Stimulated activated memory B cell treated with anti-CD40 and anti-IgM and Interleukin-4, amounts not matched to agents 10 μg/mL and 1 μg/mL and 100 μg/mL, for 72 hours (primary cell): ENCODE measurements around the gene ICAM2.
A peak's percentile ranks its signal among the peaks of the same experiment; 100 is the strongest.
"Not testable (repeated sequence)": the region's sequence is repeated elsewhere in the genome, so short reads cannot be mapped to it uniquely, and the experiment has no call there.

Experiments used
- ATAC-seq: fragments of 150-1000 bp; cut with Tn5 transposase; 2 replicates; pipeline ENCODE4 v1.10.0; 2021
- H3K27ac Mint-ChIP-seq: one replicate; pipeline ENCODE4 v1.8.0; 2022; ENCODE audit warnings: mild to moderate bottlenecking, mixed read lengths
- H3K27me3 Mint-ChIP-seq: one replicate; pipeline ENCODE4 v1.8.0; 2022; ENCODE audit warnings: mixed read lengths
- H3K36me3 Mint-ChIP-seq: one replicate; pipeline ENCODE4 v1.8.0; 2022; ENCODE audit warnings: mixed read lengths
- H3K4me1 Mint-ChIP-seq: one replicate; pipeline ENCODE4 v1.8.0; 2022; ENCODE audit warnings: mixed read lengths
- H3K4me3 Mint-ChIP-seq: one replicate; pipeline ENCODE4 v1.8.0; 2022; ENCODE audit warnings: mild to moderate bottlenecking, moderate library complexity, mixed read lengths
- H3K9me3 Mint-ChIP-seq: one replicate; pipeline ENCODE4 v1.8.0; 2022; ENCODE audit warnings: mixed read lengths

ICAM2 gene

DNA sequence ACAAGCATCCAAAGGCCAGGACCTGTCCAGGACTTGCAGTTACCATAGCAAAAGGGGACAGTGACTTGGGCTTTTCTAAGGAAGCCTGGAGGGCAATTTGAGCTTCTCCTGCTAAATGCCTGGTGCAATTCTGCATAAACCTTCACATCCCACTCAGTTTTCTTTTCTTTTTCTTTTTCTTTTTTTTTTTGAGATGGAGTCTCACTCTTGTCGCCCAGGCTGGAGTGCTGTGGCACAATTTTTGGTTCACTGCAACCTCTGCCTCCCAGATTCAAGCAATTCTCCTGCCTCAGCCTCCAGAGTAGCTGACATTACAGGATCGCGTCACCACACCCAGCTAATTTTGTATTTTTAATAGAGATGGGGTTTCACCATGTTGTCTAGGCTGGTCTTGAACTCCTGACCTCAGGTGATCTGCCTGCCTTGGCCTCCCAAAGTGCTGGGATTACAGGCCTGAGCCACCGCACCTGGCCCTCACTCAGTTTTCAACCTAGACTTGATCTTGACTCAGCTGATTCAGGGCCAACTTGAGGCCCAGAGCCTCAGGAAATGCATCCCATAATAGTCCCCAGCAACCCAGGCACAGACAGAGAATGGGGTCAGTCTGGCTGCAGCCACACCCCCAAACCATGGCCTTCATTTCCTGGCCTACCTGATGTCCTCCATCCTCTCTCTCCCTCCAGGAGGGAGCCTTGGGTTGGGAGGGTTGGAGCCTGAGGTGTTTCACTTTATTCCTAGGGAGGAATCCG lies 13.2 kb downstream of the ICAM2 start:
- not testable (repeated sequence) for H3K27ac Mint-ChIP-seq, H3K27me3 Mint-ChIP-seq, H3K4me3 Mint-ChIP-seq, H3K9me3 Mint-ChIP-seq, ATAC-seq
- Mint-ChIP-seq H3K4me1 (peaks cover 58% of the 10 kb centered on the region), H3K36me3 (peaks cover 54% of the 10 kb centered on the region)

DNA sequence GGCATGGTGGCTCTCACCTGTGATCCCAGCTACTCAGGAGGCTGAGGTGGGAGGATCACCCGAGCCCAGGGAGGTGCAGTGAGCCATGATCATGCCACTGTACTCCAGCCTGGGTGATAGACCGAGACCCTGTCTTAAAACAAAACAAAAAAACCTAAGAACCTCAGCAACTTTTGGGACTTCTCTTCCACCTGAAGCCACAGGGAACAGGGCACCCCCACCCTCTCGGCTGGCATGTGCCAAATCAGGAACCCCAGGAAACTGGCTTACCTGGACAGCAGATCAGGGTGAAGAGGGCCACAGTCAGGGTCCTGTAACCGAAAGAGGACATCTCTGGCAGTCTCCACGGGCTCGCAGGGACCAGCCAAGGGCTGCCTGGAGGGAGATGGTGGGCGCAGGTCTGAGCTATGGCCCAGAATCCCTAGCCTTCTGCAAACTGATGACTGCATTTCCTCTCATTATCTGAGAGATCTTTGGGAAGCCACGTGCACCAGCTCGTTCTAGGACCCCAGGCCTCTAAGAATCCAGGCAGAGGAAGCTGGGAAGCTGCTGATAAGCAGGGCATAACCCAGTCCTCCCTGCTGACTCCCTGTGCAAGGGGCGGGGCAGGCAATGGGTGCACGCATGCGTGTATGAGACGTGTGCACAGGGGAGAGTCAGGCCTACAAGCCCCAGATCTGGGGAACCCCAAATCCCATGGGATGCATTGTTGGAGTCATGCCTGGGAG lies 13.9 kb downstream of the ICAM2 start:
- no peak for ATAC-seq
- Mint-ChIP-seq H3K27me3 (no peaks in the 10 kb centered on the region), H3K9me3 (no peaks in the 10 kb centered on the region), H3K4me3 (no peak overlapping the region), H3K36me3 (peaks cover 56% of the 10 kb centered on the region), H3K27ac (no peak overlapping the region), H3K4me1 (peaks cover 53% of the 10 kb centered on the region)

DNA sequence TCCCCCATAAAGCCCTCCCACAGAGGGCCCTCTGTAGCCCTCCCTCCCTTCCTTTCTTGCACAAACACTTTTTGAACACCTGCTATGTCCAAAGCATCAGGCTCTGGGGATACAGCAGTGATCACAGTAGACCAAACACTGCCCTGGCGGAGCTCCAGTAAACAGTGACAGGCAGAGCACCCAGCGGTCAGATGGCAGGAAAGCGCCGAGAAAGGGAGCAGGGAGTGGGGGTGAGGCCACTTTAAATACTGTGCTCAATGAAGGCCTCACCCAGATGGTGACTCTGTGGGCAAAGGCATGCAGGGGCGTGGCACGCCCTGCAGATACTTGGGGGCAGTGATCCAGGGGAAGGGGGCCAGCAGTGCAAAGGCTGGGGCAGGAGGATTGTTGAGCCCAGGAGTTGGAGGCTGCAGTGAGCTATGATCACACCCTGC lies 14.7 kb downstream of the ICAM2 start:
- Mint-ChIP-seq H3K9me3 (no peaks in the 10 kb centered on the region), H3K27ac (no peak overlapping the region), H3K4me1 (peaks cover 45% of the 10 kb centered on the region), H3K4me3 (no peak overlapping the region), H3K27me3 (no peaks in the 10 kb centered on the region), H3K36me3 (peaks cover 48% of the 10 kb centered on the region)
- no peak for ATAC-seq

- Mint-ChIP-seq H3K9me3 (no peaks in the 10 kb centered on the region), H3K4me3 (no peak overlapping the region), H3K4me1 (peaks cover 39% of the 10 kb centered on the region), H3K36me3 (peaks cover 44% of the 10 kb centered on the region), H3K27ac (no peak overlapping the region), H3K27me3 (peaks cover 6% of the 10 kb centered on the region)
- no peak for ATAC-seq
These were observed 15.3 kb downstream of the ICAM2 start for GRCh38 chr17:64004903-64005733.

DNA sequence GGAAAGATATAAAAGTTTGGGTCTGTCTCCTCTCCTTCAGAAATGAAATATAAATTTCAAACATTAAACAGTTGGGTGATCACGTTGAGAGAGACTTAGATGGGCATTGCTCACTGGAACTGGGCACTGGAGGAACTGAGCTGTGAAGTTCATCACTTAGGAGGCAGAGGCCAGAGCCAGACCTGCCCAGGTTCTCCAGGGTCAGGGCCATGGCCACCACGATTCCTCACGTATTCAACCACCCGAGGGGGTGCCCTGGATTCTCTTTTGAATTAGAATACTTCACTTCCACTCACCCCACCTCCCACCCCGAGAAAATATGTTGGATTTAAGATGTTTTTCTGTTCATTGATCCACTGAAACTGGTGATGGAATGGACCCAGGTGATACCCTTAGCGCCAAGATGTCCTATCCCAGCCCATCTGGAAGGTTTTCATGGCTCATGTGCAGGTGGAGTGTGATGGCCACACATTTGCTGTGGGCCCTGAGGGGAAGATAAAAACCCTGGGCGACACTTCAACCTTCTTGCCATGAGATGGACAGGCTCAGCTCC lies 16.1 kb downstream of the ICAM2 start:
- peaks cover 36% of the 10 kb centered on the region for H3K4me1 Mint-ChIP-seq
- no peaks in the 10 kb centered on the region for H3K9me3 Mint-ChIP-seq
- no peak overlapping the region for H3K27ac Mint-ChIP-seq
- peaks cover 14% of the 10 kb centered on the region for H3K27me3 Mint-ChIP-seq
- no peak overlapping the region for H3K4me3 Mint-ChIP-seq
- H3K36me3 Mint-ChIP-seq, result peaks cover 39% of the 10 kb centered on the region
- no peak for ATAC-seq

DNA sequence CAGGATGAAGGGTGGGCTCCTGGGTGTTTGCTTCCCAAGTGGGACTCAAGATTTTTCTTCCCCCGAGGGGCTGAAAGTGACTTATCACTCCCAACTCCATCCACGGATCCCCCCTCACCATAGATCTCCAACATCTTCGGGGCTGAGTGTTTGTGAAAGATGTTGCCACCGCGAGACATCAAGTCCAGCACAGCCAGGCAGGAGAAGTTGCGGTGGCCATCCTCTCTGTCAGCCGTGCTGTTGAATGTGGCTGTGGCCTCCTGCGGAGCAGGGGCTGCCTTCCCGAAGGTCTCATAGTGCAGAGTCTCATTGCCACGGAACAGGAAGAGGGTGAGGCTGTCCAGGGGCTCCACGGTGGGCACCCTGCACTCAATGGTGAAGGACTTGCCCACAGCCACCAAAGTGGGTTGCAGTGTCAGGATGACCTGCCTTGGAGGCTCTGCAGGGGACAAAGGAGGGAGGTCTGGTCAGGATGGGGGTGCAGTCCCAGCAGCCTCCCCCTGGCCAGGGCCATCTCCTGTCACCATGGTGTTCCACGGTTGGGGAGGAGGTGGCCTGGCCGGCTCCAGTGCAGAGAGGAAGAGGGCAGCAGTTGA lies 16.8 kb downstream of the ICAM2 start:
- no peaks in the 10 kb centered on the region for H3K9me3 Mint-ChIP-seq
- H3K27ac Mint-ChIP-seq, result no peak overlapping the region
- H3K27me3 Mint-ChIP-seq, result peaks cover 21% of the 10 kb centered on the region
- ATAC-seq, result no peak
- H3K36me3 Mint-ChIP-seq, result peaks cover 39% of the 10 kb centered on the region
- peaks cover 36% of the 10 kb centered on the region for H3K4me1 Mint-ChIP-seq
- no peak overlapping the region for H3K4me3 Mint-ChIP-seq

DNA sequence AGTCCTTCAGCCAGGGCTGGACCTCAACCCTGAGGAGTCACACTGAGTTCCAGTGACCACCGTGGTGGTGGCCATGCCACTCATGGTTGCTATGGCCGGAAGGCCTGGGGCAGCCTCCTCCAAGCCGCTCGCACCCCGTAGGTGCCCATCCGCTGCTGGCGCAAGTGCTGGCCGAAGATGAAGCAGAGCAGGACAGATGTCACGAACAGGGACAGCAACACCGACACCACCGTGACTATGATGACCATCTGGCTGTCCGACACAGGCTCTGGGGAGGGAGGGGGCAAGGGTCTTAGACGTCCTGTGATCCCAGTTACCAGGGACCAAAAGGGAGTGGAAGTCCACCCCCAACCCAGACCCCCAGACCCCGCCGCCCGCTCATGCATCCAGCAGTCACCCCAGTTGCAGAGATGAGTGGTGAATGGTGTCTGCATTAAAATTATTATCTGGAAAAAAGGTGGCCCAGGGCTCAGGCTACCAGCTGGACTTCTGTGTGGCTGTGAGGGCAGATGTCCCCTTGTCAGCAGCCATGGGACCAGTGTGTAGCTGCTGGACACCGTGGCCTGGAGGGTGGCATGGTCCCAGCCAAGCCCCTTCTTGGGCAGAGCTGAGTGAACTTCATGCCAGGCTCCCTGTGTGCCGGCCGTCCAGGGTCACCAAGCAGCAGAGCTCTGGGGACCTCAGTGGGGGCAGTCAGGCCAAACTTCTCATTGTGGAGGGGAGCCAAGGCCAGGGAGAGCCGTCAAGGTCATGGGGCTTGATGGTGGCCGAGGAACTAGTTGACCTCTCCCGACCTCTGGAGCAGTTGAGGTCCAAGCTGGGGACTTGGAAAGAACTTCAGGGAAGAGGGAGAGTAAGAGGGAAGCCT lies 17.5 kb downstream of the ICAM2 start:
- Mint-ChIP-seq H3K27ac (no peak overlapping the region), H3K4me3 (no peak overlapping the region), H3K9me3 (no peaks in the 10 kb centered on the region), H3K27me3 (peaks cover 28% of the 10 kb centered on the region), H3K36me3 (peaks cover 37% of the 10 kb centered on the region), H3K4me1 (peaks cover 37% of the 10 kb centered on the region)
- ATAC-seq, result no peak

DNA sequence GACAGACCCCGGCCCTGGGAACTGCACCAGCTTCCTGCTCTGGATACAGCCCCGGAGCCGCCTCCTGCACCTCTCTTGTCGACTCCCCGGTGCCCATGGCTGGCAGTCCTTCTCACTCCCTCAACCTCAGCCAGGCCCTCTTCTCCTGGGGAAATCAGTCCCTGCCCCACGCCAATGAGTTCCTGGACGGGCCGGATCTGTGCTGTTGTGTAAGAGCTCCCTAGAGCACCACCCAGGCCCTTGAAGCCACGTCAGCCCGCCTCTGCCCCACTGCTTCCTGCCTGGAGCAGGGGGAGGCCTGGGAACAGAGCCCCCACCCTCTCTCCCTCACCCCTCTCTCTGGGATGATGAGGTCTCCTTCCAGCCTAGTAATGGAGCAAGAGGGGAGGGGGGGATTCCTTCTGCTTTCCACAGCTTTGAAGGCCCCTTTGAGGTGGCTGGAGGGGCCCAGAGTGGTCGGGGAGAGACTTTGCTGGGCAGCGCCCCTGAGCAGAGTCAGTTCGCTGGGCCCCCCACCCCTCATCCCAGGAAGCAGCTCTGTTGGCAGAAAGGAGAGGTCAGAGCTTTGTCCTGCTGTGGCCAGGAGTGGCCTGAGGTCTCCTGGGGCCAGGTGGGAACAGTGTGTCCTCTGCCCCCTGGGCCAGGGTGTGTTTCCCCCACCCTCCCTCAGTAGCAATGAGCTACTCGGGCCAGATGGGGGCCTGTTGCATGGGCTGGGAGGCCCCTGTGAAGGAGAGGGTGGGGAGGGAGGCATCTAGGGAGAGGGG lies 18.5 kb downstream of the ICAM2 start:
- H3K9me3 Mint-ChIP-seq, result no peaks in the 10 kb centered on the region
- H3K4me1 Mint-ChIP-seq, result peaks cover 31% of the 10 kb centered on the region
- no peak for ATAC-seq
- H3K36me3 Mint-ChIP-seq, result peaks cover 34% of the 10 kb centered on the region
- no peak overlapping the region for H3K4me3 Mint-ChIP-seq
- peaks cover 33% of the 10 kb centered on the region for H3K27me3 Mint-ChIP-seq
- no peak overlapping the region for H3K27ac Mint-ChIP-seq

- no peak overlapping the region for H3K27ac Mint-ChIP-seq
- H3K36me3 Mint-ChIP-seq, result peaks cover 34% of the 10 kb centered on the region
- peaks cover 33% of the 10 kb centered on the region for H3K27me3 Mint-ChIP-seq
- H3K4me3 Mint-ChIP-seq, result no peak overlapping the region
- peaks cover 26% of the 10 kb centered on the region for H3K4me1 Mint-ChIP-seq
- no peaks in the 10 kb centered on the region for H3K9me3 Mint-ChIP-seq
- no peak for ATAC-seq
These were observed 19.3 kb downstream of the ICAM2 start for GRCh38 chr17:64001091-64001579.

- Mint-ChIP-seq H3K36me3 (peaks cover 23% of the 10 kb centered on the region), H3K4me3 (no peak overlapping the region), H3K27ac (no peak overlapping the region), H3K4me1 (peaks cover 21% of the 10 kb centered on the region), H3K9me3 (no peaks in the 10 kb centered on the region), H3K27me3 (peaks cover 33% of the 10 kb centered on the region)
- no peak for ATAC-seq
These were observed 20.5 kb downstream of the ICAM2 start for GRCh38 chr17:63999680-64000531.

DNA sequence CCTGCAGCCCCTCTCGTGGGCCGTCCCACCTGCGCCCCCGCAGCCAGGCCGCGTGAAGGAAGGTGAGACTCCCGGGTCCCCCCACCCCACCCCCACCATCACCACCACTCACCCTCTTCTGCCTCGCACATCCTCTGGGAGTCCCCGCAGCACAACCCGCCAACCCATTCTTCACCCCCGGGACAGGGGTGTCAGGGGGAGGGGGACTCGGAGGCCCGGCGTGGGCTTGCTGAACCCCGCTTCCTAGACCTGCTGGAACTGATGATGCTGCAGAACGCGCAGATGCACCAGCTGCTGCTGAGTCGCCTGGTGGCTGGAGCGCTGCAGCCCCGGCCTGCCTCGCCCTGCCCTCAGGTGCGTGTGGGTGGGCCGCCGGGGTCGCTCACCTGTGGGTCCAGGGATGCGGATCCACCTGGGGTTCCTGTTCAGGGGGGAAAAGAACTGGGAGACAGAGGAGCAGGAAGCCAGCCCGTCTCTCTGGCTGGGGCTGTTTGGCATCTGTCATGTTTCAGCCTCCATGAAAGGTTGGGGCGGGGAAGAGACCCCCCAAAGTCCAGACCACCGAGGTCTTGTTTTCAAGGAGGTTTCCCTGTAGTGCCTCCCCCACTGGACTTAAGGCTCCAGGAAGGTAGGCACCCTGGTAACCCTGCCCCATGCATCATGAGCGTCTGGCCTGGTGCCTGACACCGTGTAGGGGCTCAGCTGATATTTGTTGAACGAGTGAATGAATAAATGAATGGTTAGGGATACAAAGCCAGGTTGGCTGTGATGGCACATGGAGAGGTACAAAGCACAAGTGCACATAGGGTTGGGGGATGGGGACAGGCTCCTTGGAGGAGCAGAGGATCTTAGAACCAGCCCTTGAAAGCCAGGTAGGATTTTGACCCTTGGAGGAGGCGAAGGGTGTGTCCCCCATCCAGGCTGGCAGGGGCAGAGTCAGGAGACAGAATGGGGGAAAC lies 21.4 kb downstream of the ICAM2 start:
- peak; percentile 28 for ATAC-seq

More for the DNA sequence above, 21.4 kb downstream of the ICAM2 start:
- H3K36me3 Mint-ChIP-seq, result peaks cover 19% of the 10 kb centered on the region
- peak overlapping the region; percentile 85 for H3K4me3 Mint-ChIP-seq
- peaks cover 21% of the 10 kb centered on the region for H3K4me1 Mint-ChIP-seq
- H3K9me3 Mint-ChIP-seq, result no peaks in the 10 kb centered on the region
- H3K27me3 Mint-ChIP-seq, result peaks cover 33% of the 10 kb centered on the region
- peak overlapping the region; percentile 4 for H3K27ac Mint-ChIP-seq
